IPS-15b (cell line): ENCODE measurements around the gene AWAT1.
"Not testable (repeated sequence)": the region's sequence is repeated elsewhere in the genome, so short reads cannot be mapped to it uniquely, and the experiment has no call there.

Experiments used
- H3K27me3 ChIP-seq: one replicate; pipeline ENCODE4 v1.6.1; 2013; ENCODE audit warnings: low read length; ENCODE audit not compliant: control insufficient read depth, insufficient read depth
- H3K36me3 ChIP-seq: one replicate; pipeline ENCODE4 v1.6.1; 2013; ENCODE audit warnings: low read length; ENCODE audit not compliant: control insufficient read depth, insufficient read depth
- H3K4me1 ChIP-seq: one replicate; pipeline ENCODE4 v1.6.1; 2013; ENCODE audit warnings: mild to moderate bottlenecking, low read length; ENCODE audit not compliant: control insufficient read depth, insufficient read depth
- H3K4me3 ChIP-seq: one replicate; pipeline ENCODE4 v1.5.1; 2013; ENCODE audit warnings: low read depth, low read length
- H3K9ac ChIP-seq: one replicate; pipeline ENCODE4 v1.6.1; 2013; ENCODE audit warnings: low read depth, mild to moderate bottlenecking, low read length
- H3K9me3 ChIP-seq: one replicate; pipeline ENCODE4 v1.6.1; 2013; ENCODE audit warnings: mild to moderate bottlenecking, low read length; ENCODE audit not compliant: control insufficient read depth, insufficient read depth

The AWAT1 gene

GRCh38 chrX:70243601-70244000 is 9.1 kb downstream of the AWAT1 start:
- not testable (repeated sequence) for H3K4me1 ChIP-seq, H3K9ac ChIP-seq, H3K27me3 ChIP-seq, H3K36me3 ChIP-seq, H3K9me3 ChIP-seq, H3K4me3 ChIP-seq

- Histone ChIP-seq H3K9me3 (no peaks in the 10 kb centered on the region), H3K4me3 (no peak overlapping the region), H3K27me3 (no peaks in the 10 kb centered on the region)
These were observed 10.4 kb downstream of the AWAT1 start for GRCh38 chrX:70244881-70245280.

GRCh38 chrX:70247252-70247651 is 12.8 kb downstream of the AWAT1 start:
- Histone ChIP-seq H3K4me3 (no peak overlapping the region), H3K36me3 (no peaks in the 10 kb centered on the region), H3K27me3 (no peaks in the 10 kb centered on the region), H3K4me1 (no peaks in the 10 kb centered on the region), H3K9me3 (no peaks in the 10 kb centered on the region), H3K9ac (no peak overlapping the region)

More at GRCh38 chrX:70244881-70245280, 10.4 kb downstream of the AWAT1 start:
- Histone ChIP-seq H3K4me1 (no peaks in the 10 kb centered on the region), H3K36me3 (no peaks in the 10 kb centered on the region), H3K9ac (no peak overlapping the region)

GRCh38 chrX:70252491-70252890 is 18.0 kb downstream of the AWAT1 start:
- H3K9ac ChIP-seq: no peak overlapping the region
- H3K4me1 ChIP-seq: no peaks in the 10 kb centered on the region
- no peaks in the 10 kb centered on the region for H3K27me3 ChIP-seq
- no peaks in the 10 kb centered on the region for H3K9me3 ChIP-seq
- H3K4me3 ChIP-seq: no peak overlapping the region
- H3K36me3 ChIP-seq: no peaks in the 10 kb centered on the region

- Histone ChIP-seq H3K4me1 (no peaks in the 10 kb centered on the region), H3K27me3 (no peaks in the 10 kb centered on the region), H3K9ac (no peak overlapping the region), H3K36me3 (no peaks in the 10 kb centered on the region), H3K4me3 (no peak overlapping the region), H3K9me3 (no peaks in the 10 kb centered on the region)
These were observed 19.1 kb downstream of the AWAT1 start for GRCh38 chrX:70253377-70254062.

GRCh38 chrX:70254063-70254400 is 19.6 kb downstream of the AWAT1 start:
- no peak overlapping the region for H3K4me3 ChIP-seq
- no peaks in the 10 kb centered on the region for H3K27me3 ChIP-seq
- H3K9ac ChIP-seq: no peak overlapping the region
- no peaks in the 10 kb centered on the region for H3K9me3 ChIP-seq
- no peaks in the 10 kb centered on the region for H3K4me1 ChIP-seq
- H3K36me3 ChIP-seq: no peaks in the 10 kb centered on the region

GRCh38 chrX:70254909-70255308 is 20.5 kb downstream of the AWAT1 start:
- no peaks in the 10 kb centered on the region for H3K4me1 ChIP-seq
- no peak overlapping the region for H3K4me3 ChIP-seq
- H3K9ac ChIP-seq: no peak overlapping the region
- no peaks in the 10 kb centered on the region for H3K9me3 ChIP-seq
- H3K27me3 ChIP-seq: no peaks in the 10 kb centered on the region
- H3K36me3 ChIP-seq: no peaks in the 10 kb centered on the region

GRCh38 chrX:70255452-70255851 is 21.0 kb downstream of the AWAT1 start:
- H3K4me3 ChIP-seq: no peak overlapping the region
- H3K9ac ChIP-seq: no peak overlapping the region
- no peaks in the 10 kb centered on the region for H3K36me3 ChIP-seq
- no peaks in the 10 kb centered on the region for H3K9me3 ChIP-seq
- H3K4me1 ChIP-seq: no peaks in the 10 kb centered on the region
- H3K27me3 ChIP-seq: no peaks in the 10 kb centered on the region

GRCh38 chrX:70257423-70258288 is 23.2 kb downstream of the AWAT1 start:
- Histone ChIP-seq H3K4me3 (no peak overlapping the region), H3K9me3 (no peaks in the 10 kb centered on the region), H3K4me1 (no peaks in the 10 kb centered on the region), H3K27me3 (no peaks in the 10 kb centered on the region), H3K9ac (no peak overlapping the region), H3K36me3 (no peaks in the 10 kb centered on the region)

- no peak within 1 kb of the TSS for H3K9ac ChIP-seq
- no peaks in the 10 kb centered on the region for H3K27me3 ChIP-seq
- no peaks in the 10 kb centered on the region for H3K36me3 ChIP-seq
- no peaks in the 10 kb centered on the region for H3K9me3 ChIP-seq
- H3K4me1 ChIP-seq: no peaks in the 10 kb centered on the region
- no peak within 1 kb of the TSS for H3K4me3 ChIP-seq
These were observed 25.6 kb downstream of the AWAT1 start, which contains the start of gene P2RY4 for GRCh38 chrX:70260104-70260503. P2RY4 (minus strand) TSS chrX:70260204; CDS start chrX:70259624, 580 bp downstream.

- no peak overlapping the region for H3K9ac ChIP-seq
- no peaks in the 10 kb centered on the region for H3K36me3 ChIP-seq
- H3K4me3 ChIP-seq: no peak overlapping the region
- no peaks in the 10 kb centered on the region for H3K9me3 ChIP-seq
- H3K4me1 ChIP-seq: no peaks in the 10 kb centered on the region
- no peaks in the 10 kb centered on the region for H3K27me3 ChIP-seq
These were observed 28.6 kb downstream of the AWAT1 start for GRCh38 chrX:70262952-70263567.

GRCh38 chrX:70264784-70265183 is 30.3 kb downstream of the AWAT1 start:
- no peak overlapping the region for H3K4me3 ChIP-seq
- H3K4me1 ChIP-seq: no peaks in the 10 kb centered on the region
- no peak overlapping the region for H3K9ac ChIP-seq
- H3K36me3 ChIP-seq: no peaks in the 10 kb centered on the region
- no peaks in the 10 kb centered on the region for H3K9me3 ChIP-seq
- H3K27me3 ChIP-seq: no peaks in the 10 kb centered on the region
